ENCODE results near the gene SPATA13. TPM values are rescaled to one million over a fixed set of nuclear protein-coding genes. Genes with fewer than 3 reads are reported as not detected.

Gene SPATA13
- total RNA-seq, 1 experiment from 2014 or later, result 28.7 TPM

DNA sequence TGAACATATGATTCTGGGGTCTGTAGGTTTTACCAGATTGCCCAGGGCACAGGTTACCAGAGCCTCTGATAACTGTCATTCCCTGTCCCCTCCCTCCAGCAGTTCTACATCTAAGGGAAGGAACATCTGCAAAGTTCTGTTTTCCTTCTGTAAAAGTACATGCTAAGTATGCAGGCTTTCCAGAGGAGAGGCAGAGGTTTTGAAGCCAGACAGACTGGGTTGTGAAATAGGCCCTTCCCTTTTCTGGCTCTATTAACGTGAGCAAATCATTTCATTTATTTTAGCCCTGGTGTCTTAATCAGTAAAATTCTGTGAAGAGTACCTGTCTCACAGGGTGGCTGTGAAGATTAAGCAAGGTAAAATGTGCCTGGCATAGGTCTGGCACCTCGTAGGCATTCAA is 82.8 kb downstream of the SPATA13 start:
- Histone ChIP-seq H3K9me2 (ENCODE audit: insufficient read depth) (no peaks in the 10 kb centered on the region), H3K27ac (no peak overlapping the region), H3K4me2 (no peak overlapping the region), H3K36me3 (ENCODE audit: low read depth) (no peaks in the 10 kb centered on the region), H3K4me1 (replicated peaks; ENCODE audit: insufficient read depth) (no peaks in the 10 kb centered on the region), H3K79me2 (ENCODE audit: low read depth) (peaks cover 6% of the 10 kb centered on the region), H4K20me1 (ENCODE audit: insufficient read depth) (peaks cover 14% of the 10 kb centered on the region; the same call in 1 of the 2 replicates), H3K27me3 (ENCODE audit: insufficient read depth, low read depth) (no peaks in the 10 kb centered on the region), H3K4me3 (no peak overlapping the region), H3F3A (ENCODE audit: insufficient read depth, low read depth) (no peaks in the 10 kb centered on the region; the same call in 1 of the 2 replicates), H3K9me3 (ENCODE audit: insufficient read depth, low read depth) (no peaks in the 10 kb centered on the region), H2AFZ (no peak overlapping the region)
- TF ChIP-seq EZH2 (IDR thresholded peaks at IDR 0.05; ENCODE audit: low read depth), result no peak
- TF ChIP-seq, protein P1, sequence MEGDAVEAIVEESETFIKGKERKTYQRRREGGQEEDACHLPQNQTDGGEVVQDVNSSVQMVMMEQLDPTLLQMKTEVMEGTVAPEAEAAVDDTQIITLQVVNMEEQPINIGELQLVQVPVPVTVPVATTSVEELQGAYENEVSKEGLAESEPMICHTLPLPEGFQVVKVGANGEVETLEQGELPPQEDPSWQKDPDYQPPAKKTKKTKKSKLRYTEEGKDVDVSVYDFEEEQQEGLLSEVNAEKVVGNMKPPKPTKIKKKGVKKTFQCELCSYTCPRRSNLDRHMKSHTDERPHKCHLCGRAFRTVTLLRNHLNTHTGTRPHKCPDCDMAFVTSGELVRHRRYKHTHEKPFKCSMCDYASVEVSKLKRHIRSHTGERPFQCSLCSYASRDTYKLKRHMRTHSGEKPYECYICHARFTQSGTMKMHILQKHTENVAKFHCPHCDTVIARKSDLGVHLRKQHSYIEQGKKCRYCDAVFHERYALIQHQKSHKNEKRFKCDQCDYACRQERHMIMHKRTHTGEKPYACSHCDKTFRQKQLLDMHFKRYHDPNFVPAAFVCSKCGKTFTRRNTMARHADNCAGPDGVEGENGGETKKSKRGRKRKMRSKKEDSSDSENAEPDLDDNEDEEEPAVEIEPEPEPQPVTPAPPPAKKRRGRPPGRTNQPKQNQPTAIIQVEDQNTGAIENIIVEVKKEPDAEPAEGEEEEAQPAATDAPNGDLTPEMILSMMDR (conservative IDR thresholded peaks at IDR 0.05), result no peak
- intact Hi-C loops (cut with micrococcal nuclease; ENCODE audit: unreplicated experiment), result no loop called here
- POLR2A ChIA-PET (ENCODE audit: unreplicated experiment), result no interaction called here
- CTCF ChIA-PET, result no interaction called here
- no peak for DNase-seq
- no TSS peak for BruUV-seq (replicated peaks)

- H3F3A ChIP-seq (ENCODE audit: insufficient read depth, low read depth), result no peaks in the 10 kb centered on the region; the same call in 1 of the 2 replicates
- ChIA-PET CTCF (interaction anchor here (0.5 kb wide), 1 partner anchor 58 kb away, joined by 10 read pairs; no protein-coding TSS in a partner anchor), POLR2A (ENCODE audit: unreplicated experiment) (no interaction called here)
- no peak overlapping the region for H3K4me2 ChIP-seq
- H3K79me2 ChIP-seq (ENCODE audit: low read depth), result peaks cover 6% of the 10 kb centered on the region; the same call in 1 of the 2 replicates
- H3K4me1 ChIP-seq (replicated peaks; ENCODE audit: insufficient read depth), result no peaks in the 10 kb centered on the region
- H4K20me1 ChIP-seq (ENCODE audit: insufficient read depth), result peaks cover 16% of the 10 kb centered on the region; the same call in 1 of the 2 replicates
- BruUV-seq (replicated peaks), result no TSS peak
- H3K36me3 ChIP-seq (ENCODE audit: low read depth), result no peaks in the 10 kb centered on the region
- H3K4me3 ChIP-seq, result no peak overlapping the region
- H3K27ac ChIP-seq, result no peak overlapping the region
- DNase-seq, result no peak
- H3K9me3 ChIP-seq (ENCODE audit: insufficient read depth, low read depth), result no peaks in the 10 kb centered on the region
- H2AFZ ChIP-seq, result no peak overlapping the region
- intact Hi-C loops (cut with micrococcal nuclease; ENCODE audit: unreplicated experiment), result no loop called here
- no peaks in the 10 kb centered on the region for H3K27me3 ChIP-seq (ENCODE audit: insufficient read depth, low read depth)
- no peaks in the 10 kb centered on the region for H3K9me2 ChIP-seq (ENCODE audit: insufficient read depth)
- TF ChIP-seq EZH2 (IDR thresholded peaks at IDR 0.05; ENCODE audit: low read depth), result no peak
- TF ChIP-seq, protein P1 (conservative IDR thresholded peaks at IDR 0.05), result no peak
Measured at GRCh38 chr13:24244802-24245201, 84.3 kb downstream of the SPATA13 start.

DNA sequence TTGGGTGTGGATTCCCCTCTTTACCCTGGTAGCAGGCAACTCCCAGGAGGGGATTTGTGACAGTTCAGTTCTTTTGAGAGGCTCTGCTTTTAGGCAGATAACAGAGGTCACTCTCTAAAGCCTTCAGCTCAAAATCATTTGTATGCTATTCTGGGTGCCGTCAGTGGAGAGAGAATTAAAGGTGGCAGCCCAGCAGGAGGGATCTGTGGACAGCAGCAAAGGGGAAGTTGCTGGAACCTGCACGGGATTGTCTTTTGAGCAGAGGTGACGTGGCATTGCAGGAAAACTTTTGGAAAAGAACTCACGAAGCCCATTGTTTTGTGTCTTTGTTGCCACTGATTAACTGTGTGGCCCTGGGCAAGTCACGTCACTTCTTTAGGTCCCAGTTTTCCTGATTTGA is 86.5 kb downstream of the SPATA13 start:
- Histone ChIP-seq H3K36me3 (ENCODE audit: low read depth) (no peaks in the 10 kb centered on the region), H3K4me3 (no peak overlapping the region)
- POLR2A ChIA-PET (ENCODE audit: unreplicated experiment), result no interaction called here

More for the DNA sequence above, 86.5 kb downstream of the SPATA13 start:
- H3K79me2 ChIP-seq (ENCODE audit: low read depth), result 0 out of 2 replicates have a peak, but pooled peaks cover 6% of the 10 kb centered on the region
- no peak for TF ChIP-seq EZH2 (IDR thresholded peaks at IDR 0.05; ENCODE audit: low read depth)
- TF ChIP-seq, protein P1 (conservative IDR thresholded peaks at IDR 0.05), result no peak
- CTCF ChIA-PET, result no interaction called here
- H3K27ac ChIP-seq, result no peak overlapping the region
- intact Hi-C loops (cut with micrococcal nuclease; ENCODE audit: unreplicated experiment), result no loop called here
- no peak overlapping the region for H3K4me2 ChIP-seq
- peaks cover 19% of the 10 kb centered on the region; the same call in 1 of the 2 replicates for H4K20me1 ChIP-seq (ENCODE audit: insufficient read depth)
- no peak for DNase-seq
- H3K4me1 ChIP-seq (replicated peaks; ENCODE audit: insufficient read depth), result no peaks in the 10 kb centered on the region
- BruUV-seq (replicated peaks), result no TSS peak
- H3K27me3 ChIP-seq (ENCODE audit: insufficient read depth, low read depth), result no peaks in the 10 kb centered on the region
- no peaks in the 10 kb centered on the region for H3K9me2 ChIP-seq (ENCODE audit: insufficient read depth)
- H2AFZ ChIP-seq, result no peak overlapping the region
- H3F3A ChIP-seq (ENCODE audit: insufficient read depth, low read depth), result no peaks in the 10 kb centered on the region; the same call in 1 of the 2 replicates
- no peaks in the 10 kb centered on the region for H3K9me3 ChIP-seq (ENCODE audit: insufficient read depth, low read depth)

Measured in PC-9 (cell line).